OCI-LY1 (cell line): ENCODE measurements around the gene ABLIM1.

Source experiments
- H2AFZ ChIP-seq: fragments of 200-600 bp; sonication (generic), shearing (Covaris generic); 2 replicates; pipeline ENCODE4 v1.6.0; 2014; ENCODE audit warnings: antibody characterized with exemption, mild to moderate bottlenecking, low read length
- H3F3A ChIP-seq: fragments of 200-600 bp; sonication (generic), shearing (Covaris generic); 2 replicates; pipeline ENCODE4 v1.6.0; 2014; ENCODE audit warnings: mild to moderate bottlenecking, antibody characterized with exemption, low read length, moderate library complexity; ENCODE audit not compliant: insufficient read depth
- H3K27ac ChIP-seq: fragments of 200-600 bp; sonication (generic); 2 replicates; pipeline ENCODE4 v1.5.1; 2014; ENCODE audit warnings: low read length, mixed run types, mild to moderate bottlenecking, low read depth; ENCODE audit not compliant: poor library complexity, severe bottlenecking
- H3K27me3 ChIP-seq: fragments of 200-600 bp; sonication (generic); 2 replicates; pipeline ENCODE4 v1.6.0; 2014; ENCODE audit warnings: antibody characterized with exemption, mild to moderate bottlenecking, low read length, moderate library complexity; ENCODE audit not compliant: insufficient read depth
- H3K36me3 ChIP-seq: fragments of 200-600 bp; sonication (generic); 2 replicates; pipeline ENCODE4 v1.6.1; 2014; ENCODE audit warnings: mild to moderate bottlenecking, antibody characterized with exemption, low read length, moderate library complexity, mixed read lengths; ENCODE audit not compliant: insufficient read depth
- H3K4me1 ChIP-seq: fragments of 200-600 bp; sonication (generic); 2 replicates; pipeline ENCODE4 v1.5.1; 2014; ENCODE audit warnings: mild to moderate bottlenecking, low read length, moderate library complexity; ENCODE audit not compliant: insufficient read depth, severe bottlenecking
- H3K4me2 ChIP-seq: fragments of 200-600 bp; sonication (generic), shearing (Covaris generic); 2 replicates; pipeline ENCODE4 v1.6.1; 2014; ENCODE audit warnings: low read length
- H3K4me3 ChIP-seq: fragments of 200-600 bp; sonication (generic); 2 replicates; pipeline ENCODE4 v1.5.1; 2014; ENCODE audit warnings: low read length, low read depth, mild to moderate bottlenecking, mixed read lengths; ENCODE audit not compliant: poor library complexity, severe bottlenecking
- H3K79me2 ChIP-seq: fragments of 200-600 bp; shearing (Covaris generic); 2 replicates; pipeline ENCODE4 v1.6.1; 2016; ENCODE audit warnings: mixed run types, low read length, mixed read lengths; ENCODE audit not compliant: insufficient read depth
- H3K9ac ChIP-seq: fragments of 200-600 bp; sonication (generic), shearing (Covaris generic); 2 replicates; pipeline ENCODE4 v1.6.1; 2014; ENCODE audit warnings: mild to moderate bottlenecking, low read length, mixed read lengths
- H3K9me2 ChIP-seq: fragments of 200-600 bp; sonication (generic), shearing (Covaris generic); 2 replicates; pipeline ENCODE4 v1.6.1; 2014; ENCODE audit warnings: low read depth, mild to moderate bottlenecking, low read length, mixed read lengths
- H3K9me3 ChIP-seq: fragments of 200-600 bp; shearing (Covaris generic); 2 replicates; pipeline ENCODE4 v1.6.1; 2014; ENCODE audit warnings: low read length, mixed read lengths
- H4K20me1 ChIP-seq: fragments of 200-600 bp; sonication (generic), shearing (Covaris generic); 2 replicates; pipeline ENCODE4 v1.6.0; 2016; ENCODE audit warnings: mild to moderate bottlenecking, low read length; ENCODE audit not compliant: insufficient read depth
- EZH2 ChIP-seq: fragments of 200-600 bp; sonication (generic), shearing (Covaris generic); IDR thresholded peaks from 2 replicates; pipeline ENCODE4 v1.8.0; 2017; ENCODE audit warnings: borderline replicate concordance, mixed run types, mild to moderate bottlenecking, antibody characterized with exemption, low read length, moderate library complexity, mixed read lengths
- TF ChIP-seq, protein P1 (sequence below): fragments of 200-600 bp; sonication (generic), shearing (Covaris generic); IDR thresholded peaks from 2 replicates; pipeline ENCODE4 v1.5.1; 2017; ENCODE audit warnings: mild to moderate bottlenecking, antibody characterized with exemption, low read length, moderate library complexity, mixed read lengths

Gene ABLIM1

DNA sequence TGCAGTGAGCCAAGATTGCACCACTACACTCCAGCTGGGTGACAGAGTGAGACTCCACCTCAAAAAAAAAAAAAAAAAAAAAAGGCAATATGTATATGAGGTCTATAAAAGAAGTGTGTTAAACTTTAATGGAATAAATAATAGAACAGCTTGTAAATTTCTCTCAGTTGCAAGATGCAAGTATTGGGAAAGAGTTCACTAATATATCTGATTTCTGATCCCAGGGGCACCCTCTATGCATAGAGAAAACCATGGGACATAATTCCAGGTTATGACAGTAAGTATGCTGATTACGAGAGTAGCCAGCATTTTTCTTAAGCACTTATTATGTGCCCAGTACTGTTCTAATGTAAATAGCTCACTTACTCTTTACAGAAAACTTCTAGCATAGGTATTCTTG, 187.7 kb downstream of the ABLIM1 start:
- Histone ChIP-seq H3K79me2 (no peaks in the 10 kb centered on the region), H3K4me3 (no peak overlapping the region), H3F3A (no peaks in the 10 kb centered on the region), H3K36me3 (peaks cover 11% of the 10 kb centered on the region; the same call in 1 of the 2 replicates), H3K4me1 (peaks cover 16% of the 10 kb centered on the region), H3K4me2 (no peak overlapping the region), H4K20me1 (no peaks in the 10 kb centered on the region), H3K27ac (no peak overlapping the region), H3K9me3 (no peaks in the 10 kb centered on the region), H3K9ac (no peak overlapping the region), H3K27me3 (no peaks in the 10 kb centered on the region), H3K9me2 (no peaks in the 10 kb centered on the region), H2AFZ (no peak overlapping the region)
- TF ChIP-seq, protein P1, sequence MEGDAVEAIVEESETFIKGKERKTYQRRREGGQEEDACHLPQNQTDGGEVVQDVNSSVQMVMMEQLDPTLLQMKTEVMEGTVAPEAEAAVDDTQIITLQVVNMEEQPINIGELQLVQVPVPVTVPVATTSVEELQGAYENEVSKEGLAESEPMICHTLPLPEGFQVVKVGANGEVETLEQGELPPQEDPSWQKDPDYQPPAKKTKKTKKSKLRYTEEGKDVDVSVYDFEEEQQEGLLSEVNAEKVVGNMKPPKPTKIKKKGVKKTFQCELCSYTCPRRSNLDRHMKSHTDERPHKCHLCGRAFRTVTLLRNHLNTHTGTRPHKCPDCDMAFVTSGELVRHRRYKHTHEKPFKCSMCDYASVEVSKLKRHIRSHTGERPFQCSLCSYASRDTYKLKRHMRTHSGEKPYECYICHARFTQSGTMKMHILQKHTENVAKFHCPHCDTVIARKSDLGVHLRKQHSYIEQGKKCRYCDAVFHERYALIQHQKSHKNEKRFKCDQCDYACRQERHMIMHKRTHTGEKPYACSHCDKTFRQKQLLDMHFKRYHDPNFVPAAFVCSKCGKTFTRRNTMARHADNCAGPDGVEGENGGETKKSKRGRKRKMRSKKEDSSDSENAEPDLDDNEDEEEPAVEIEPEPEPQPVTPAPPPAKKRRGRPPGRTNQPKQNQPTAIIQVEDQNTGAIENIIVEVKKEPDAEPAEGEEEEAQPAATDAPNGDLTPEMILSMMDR: no peak
- no peak for TF ChIP-seq EZH2

DNA sequence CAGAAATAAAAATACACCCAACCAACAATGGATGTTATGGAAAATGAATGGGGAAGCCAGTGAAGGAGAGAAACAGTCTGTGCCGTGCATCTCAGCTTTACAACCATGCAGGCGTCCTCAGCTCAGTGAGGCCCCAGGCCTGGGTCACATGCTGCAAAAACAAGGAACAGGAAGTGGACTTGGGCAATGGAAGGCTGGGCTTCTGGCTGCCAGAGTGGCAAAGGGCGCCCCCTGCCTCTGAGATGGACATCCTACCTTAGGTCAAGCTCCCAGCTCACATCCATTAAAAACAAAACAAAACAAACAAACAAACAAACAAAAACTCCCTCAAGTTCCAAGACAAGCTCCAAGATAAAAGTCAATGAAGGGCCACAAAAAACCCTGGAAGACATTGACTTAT, 199.1 kb downstream of the ABLIM1 start:
- Histone ChIP-seq H3K4me1 (no peaks in the 10 kb centered on the region), H3K4me2 (no peak overlapping the region), H3F3A (no peaks in the 10 kb centered on the region), H3K27ac (no peak overlapping the region), H2AFZ (no peak overlapping the region), H3K79me2 (no peaks in the 10 kb centered on the region), H3K27me3 (no peaks in the 10 kb centered on the region), H3K9me2 (no peaks in the 10 kb centered on the region), H3K4me3 (no peak overlapping the region), H4K20me1 (no peaks in the 10 kb centered on the region), H3K9me3 (no peaks in the 10 kb centered on the region), H3K36me3 (peaks cover 38% of the 10 kb centered on the region), H3K9ac (no peak overlapping the region)
- TF ChIP-seq, protein P1: peak; percentile 60
- no peak for TF ChIP-seq EZH2

DNA sequence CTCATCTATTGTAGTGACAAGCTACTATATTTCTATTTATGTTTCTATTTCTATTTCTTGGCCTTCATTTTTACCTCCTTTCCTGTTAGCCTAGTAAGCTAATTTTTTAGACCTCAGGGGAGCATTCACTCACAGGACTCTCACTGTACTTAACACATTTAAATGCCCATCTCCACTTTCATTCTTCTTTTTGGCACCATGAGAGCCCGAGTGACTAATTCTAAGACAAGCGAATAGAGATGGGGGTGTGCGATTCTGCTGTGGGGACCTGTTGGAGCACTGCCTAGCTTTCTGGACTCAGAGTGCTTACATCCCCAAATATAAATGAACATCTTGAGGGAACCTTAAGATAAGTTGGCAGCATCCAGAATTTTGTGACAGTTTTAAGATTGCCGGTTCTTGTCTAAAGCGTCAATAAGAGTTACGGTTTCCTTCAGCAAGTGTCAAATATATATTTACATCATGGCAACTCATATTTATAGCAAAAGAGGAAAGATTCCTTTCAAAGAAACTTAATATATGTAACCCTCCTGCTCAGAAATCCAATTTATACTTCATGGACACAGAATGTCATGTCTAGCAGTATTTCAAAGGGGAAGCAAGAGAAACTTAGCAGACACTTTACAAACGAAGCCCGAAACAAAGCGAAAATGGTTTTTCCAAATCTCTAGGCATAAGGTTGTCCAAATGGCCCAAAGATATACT, 199.7 kb downstream of the ABLIM1 start:
- H3K9me3 ChIP-seq: no peaks in the 10 kb centered on the region
- no peaks in the 10 kb centered on the region for H3F3A ChIP-seq
- H3K4me3 ChIP-seq: no peak overlapping the region
- no peak for TF ChIP-seq EZH2
- TF ChIP-seq, protein P1: no peak
- H3K4me1 ChIP-seq: no peaks in the 10 kb centered on the region
- no peak overlapping the region for H3K27ac ChIP-seq
- no peaks in the 10 kb centered on the region for H3K79me2 ChIP-seq
- peaks cover 38% of the 10 kb centered on the region for H3K36me3 ChIP-seq
- no peak overlapping the region for H3K4me2 ChIP-seq
- no peak overlapping the region for H3K9ac ChIP-seq
- H3K27me3 ChIP-seq: no peaks in the 10 kb centered on the region
- no peaks in the 10 kb centered on the region for H4K20me1 ChIP-seq
- no peak overlapping the region for H2AFZ ChIP-seq
- H3K9me2 ChIP-seq: no peaks in the 10 kb centered on the region
